HG03457 (cell line): Measurements from ENCODE around the gene DCC.

Experiments used
- ATAC-seq: cut with Tn5 transposase; IDR thresholded peaks from one replicate; pipeline ENCODE4 v1.9.1; 2021; ENCODE audit warnings: moderate number of reproducible peaks; ENCODE audit not compliant: unreplicated experiment

The DCC gene

DNA sequence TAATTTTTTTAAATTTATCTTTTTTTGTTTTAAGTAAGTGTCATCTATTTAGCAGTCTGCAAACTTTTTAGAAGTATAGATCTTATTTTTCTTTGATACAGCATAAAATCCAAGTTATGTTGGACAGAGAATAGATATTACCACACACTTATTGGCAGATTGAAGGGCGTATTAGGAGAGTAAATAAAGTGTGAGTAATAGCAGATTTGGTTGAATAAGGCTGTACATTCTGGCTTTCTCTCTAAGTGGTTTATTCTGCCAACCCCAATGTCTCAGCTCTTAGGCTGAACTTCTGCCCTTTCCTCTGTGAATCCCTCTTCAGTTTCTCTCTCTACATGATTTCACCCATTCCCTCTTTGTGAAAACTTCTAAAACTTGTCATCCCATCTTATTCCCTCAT, 651.2 kb downstream of the DCC start:
- no peak for ATAC-seq

DNA sequence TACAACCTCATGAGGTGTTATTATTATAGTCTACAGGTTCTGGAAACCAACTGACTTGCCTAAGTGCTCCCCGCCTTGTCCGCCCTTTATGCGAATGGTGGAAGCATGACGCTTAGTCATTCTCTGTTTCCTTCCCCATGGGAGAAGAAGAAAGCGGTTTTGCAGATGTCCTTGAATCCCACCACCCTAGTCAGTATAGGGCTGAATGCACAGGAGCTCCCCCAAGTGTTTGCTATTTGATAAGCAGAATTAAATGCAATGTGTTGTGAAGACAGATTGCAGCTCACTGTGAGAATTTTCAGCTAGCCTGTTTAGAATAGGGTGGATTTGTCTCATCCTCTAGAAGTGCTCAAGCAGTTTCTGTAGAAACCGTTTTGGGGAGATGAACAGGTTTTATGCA, 652.0 kb downstream of the DCC start:
- ATAC-seq, result no peak

DNA sequence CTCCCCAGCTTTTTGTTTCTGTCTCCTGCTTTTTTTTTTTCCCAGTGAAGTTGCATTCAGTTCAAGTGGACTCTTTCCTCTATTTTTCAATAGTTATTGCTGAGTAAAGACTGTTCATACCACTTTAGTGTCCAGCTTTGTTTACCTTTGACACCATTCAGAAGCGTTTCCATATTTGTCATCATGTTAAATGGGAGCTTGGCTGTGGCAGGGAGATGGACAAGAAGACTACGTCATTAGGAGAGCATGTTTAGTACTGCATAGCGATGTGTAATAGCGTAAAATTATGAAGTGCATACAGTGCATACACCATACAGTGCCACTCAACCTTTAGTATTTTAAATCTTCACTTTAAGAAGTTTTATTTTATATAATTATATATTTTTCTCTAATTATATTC, 655.9 kb downstream of the DCC start:
- ATAC-seq, result no peak

DNA sequence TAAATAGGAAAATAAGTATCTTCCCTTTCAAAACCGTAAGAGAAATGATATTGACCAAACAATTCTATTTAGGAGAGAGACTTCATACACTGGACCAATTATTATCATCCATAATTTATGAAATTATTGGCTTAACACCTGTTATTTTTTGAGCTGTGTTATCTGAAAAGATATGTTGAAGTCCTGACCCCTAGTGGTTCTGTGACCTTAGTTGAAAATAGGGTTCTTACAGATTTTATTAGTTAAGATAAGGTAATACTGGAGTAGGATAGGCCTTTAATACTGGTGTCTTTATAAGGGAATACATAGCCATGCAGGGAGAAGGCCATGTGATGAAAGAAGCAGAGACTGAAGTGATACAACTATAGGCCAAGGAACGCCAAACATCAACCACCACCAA, 659.6 kb downstream of the DCC start:
- no peak for ATAC-seq

DNA sequence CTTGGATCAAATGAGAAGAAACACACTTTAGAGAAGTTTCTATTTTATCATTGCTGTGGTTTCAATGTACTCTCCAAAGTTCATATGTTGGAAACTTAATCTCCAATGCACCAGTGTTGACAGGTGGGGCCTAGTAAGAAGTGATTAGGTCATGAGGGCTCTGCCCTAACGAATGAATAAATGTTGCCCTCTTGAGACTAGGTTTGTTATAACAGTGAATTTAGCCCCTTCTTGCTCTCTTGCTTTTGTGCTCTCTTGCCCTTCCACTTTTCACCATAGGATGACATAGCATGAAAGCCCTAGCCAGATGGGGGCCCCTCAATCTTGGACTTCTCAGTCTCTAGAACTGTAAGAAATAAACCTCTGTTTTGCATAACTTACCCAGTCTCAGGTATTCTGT, 664.8 kb downstream of the DCC start:
- ATAC-seq, result no peak

DNA sequence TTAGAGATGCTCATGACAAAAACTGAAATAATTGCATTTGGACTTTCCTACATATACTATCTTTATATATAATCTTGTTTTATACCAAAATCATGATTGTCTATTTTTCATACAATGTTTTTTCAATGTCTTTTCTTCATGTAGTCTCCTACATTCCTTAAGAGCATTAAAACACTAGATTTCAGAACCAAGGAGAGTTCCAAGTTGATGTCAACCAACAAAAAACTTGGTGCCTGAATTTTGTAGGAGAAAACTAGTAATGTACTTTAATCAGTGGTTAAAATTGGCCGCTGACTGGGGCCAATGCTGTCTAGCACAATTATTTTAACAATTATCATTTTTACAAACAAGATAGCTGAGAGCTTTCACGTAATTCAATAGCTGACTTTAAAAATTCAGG, 678.8 kb downstream of the DCC start:
- ATAC-seq, result no peak

DNA sequence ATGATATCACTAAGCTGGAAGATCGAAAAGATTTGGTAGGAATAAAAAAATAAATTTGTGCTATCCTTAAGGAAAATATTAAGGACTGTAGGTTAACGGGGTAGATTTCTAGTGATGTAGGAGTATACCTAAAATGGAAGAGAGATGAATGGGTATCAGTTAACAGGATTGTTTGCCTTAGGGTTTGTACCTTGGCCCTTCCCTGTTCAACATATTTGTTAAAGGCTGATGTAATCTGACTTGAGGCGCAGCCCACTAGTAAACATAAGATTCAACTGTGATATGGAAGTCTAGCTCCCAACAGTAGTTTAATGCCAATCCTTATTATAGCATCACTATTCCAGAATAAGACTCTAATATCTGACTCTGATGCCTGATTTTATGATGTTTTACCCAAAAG, 685.2 kb downstream of the DCC start:
- no peak for ATAC-seq

DNA sequence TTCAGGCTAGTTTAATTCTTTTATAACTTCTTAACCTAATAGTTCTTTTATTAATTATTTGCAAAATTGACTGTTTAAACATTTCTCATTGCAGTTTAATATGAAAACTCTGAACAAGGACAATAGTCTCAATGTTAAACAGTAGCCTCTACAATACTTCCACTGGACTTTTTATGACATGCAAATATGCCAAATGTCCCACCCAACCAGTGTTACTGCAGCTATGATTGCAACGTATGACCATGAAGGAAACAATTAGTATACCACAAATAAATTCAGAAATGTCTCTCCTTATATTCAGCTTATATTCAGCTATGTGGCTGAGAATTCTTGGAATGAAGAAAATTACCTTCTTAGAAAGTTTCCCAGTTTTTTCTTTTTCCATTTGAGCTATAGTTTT, 688.6 kb downstream of the DCC start:
- no peak for ATAC-seq

DNA sequence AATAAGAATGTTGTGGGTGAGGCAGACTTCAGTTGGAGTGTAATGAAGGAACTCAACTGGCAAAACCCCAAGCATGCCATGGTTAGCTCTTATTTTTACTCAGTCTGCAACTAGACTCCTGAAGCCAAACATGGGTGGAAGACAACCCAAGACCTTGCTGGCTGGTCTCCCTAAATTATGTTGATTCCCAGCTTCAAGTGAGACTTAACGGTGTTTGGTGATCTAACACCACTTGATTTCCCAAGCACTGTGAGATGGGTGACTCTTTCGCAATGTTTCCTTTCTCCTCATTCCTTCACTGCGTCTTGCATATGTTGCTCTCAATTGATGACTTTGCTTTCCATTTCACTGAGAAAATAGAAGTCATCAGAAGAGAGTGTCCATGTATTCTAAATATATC, 693.1 kb downstream of the DCC start:
- no peak for ATAC-seq

DNA sequence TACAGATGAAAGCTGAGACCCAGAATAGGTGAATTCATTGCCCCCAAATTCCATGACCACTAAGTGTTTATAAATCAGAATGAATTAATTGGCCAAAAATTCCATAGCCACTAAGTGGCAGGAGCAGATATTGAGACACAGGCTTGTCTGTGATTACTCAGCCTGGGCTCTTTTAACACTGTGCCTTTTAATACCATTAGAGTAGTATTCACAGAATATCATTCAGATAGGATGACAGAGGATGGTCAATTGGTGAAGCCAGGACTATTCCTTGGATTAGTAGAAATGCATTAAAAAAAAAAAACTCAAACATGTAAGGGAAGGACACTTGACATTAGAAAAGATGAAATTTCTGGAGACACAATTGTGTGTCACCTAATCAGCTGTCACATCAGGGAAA, 698.6 kb downstream of the DCC start:
- no peak for ATAC-seq

DNA sequence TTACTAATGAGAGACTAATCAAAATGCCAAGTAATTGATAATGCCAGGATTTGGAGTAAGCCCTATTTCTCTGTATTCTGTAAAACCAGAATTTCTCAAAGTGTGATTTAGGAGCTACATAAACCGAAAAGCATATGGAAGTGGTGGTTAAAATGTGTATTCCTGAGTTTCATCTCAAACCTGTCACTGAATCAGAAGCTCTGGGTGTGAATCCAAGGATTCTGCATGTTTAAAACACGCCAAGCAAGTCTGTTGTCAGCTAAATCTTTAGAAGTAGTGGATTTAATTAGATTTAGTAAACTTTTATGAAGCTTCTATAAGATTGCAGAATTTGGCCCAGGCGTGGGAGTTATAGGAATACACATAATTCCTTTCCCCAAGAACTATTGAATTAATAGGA, 700.3 kb downstream of the DCC start:
- no peak for ATAC-seq

DNA sequence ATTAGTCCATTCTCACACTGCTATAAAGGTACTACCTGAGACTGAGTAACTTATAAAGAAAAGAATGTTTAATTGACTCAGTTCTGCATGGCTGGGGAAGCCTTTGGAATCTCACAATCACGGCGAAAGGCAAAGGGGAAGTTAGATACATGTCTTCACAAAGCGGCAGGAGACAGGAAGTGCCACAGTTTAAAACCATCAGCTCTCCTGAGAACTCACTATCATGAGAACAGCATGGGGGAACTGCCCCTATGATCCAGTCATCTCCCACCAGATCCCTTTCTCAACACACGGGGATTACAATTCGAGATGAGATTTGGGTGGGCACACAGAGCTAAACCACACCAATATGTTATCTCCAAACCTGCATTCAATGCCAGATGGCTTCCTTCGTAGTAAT, 716.1 kb downstream of the DCC start:
- no peak for ATAC-seq

DNA sequence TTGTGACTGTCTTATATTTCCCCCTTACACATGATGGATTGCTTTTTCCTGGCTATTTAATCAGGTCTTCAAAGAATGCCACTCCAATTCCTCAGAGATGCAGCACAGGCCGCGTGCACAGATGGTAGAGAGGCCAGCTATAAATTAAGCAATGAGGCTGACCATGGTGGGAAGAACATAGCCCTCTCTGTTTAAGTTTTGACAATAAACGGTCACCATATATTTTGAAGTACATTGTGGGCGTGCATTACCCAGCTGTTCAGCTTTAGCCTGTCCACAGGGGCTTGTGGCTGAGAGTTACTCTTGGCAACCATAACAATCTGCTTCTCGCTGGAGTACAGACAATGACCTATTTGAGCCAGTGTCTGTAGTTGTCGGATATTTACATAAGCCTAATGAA, 730.8 kb downstream of the DCC start:
- ATAC-seq, result no peak

DNA sequence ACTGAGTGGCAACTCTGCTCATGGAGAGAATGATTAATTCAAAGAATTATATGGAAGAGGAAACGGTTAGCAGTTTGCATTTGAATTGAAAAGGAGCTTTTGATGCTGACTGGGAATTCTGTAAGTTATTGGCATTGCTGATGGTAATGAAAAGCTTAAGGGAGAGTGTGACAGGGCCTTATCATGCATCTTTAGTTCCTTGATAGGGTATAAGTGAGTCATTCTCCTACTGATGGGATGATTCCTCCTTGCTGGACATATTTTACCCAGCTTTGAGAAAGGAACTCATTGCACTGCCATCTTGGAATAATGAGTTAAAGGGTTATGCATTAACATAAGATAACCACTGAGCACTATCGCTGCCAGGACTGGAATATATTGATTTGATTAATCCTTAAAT, 740.7 kb downstream of the DCC start:
- no peak for ATAC-seq

DNA sequence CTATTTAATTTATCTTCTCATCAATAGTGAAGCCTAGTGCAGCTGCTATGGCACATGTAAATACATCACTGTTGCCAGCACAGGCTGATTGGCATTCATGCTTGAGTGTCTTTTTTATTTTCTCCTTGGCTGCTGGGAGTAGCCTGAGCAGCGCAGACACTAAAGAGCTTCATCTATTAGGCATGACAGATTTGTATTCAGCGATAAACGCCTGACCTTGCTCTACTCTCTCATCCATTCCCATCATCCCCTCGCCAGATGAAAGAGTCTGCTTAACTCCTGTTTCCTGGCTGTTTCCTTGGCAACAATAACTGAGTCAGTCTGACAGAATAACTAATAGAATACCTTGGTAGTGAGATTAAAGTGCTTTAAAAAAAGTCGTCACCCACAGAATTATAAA, 753.6 kb downstream of the DCC start:
- ATAC-seq, result no peak

DNA sequence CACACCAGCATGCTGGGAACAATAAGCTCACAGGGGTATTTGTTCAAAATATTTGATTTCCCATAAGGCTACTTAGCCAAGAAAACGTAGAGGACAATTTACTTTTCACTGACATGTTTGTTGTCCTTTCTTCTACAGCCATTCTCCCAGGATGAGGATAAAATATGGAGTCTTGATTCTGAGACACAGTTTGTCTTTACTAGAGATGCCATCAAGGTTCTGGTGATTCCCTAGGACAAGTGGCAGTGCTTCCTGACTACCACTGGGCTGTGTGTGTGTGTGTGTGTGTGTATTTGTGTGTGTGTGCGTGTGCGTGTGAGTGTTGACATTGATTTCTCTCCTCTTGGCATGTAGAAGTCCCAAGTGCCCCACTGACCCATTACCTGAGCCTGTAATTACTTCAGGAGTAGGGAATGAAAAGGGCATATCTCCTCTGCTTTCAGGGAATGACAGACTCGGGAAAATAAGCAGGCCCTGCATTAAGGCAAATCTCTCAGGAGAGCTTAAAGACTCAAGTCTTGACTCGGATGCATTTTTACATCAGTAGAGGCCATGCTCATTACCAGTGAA, 761.6 kb downstream of the DCC start:
- no peak for ATAC-seq

DNA sequence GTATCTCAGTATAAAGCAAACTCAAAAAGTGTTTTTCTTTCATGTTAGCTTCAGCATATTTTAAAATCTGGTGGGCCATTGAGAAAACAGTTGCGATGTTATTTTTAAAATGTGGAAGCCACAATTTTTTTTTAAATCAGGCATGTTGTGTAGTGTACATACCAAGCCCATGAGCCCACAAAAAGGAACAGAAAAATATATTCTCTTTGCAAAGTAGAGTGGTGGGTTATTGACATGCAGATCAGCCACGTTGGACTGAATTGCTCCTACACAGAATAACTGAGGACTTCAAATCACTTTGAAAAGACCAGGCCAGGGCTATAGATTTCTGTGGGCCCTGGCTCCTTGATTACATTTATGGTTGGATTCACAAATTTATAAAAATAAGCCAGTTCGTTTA, 774.4 kb downstream of the DCC start:
- no peak for ATAC-seq

DNA sequence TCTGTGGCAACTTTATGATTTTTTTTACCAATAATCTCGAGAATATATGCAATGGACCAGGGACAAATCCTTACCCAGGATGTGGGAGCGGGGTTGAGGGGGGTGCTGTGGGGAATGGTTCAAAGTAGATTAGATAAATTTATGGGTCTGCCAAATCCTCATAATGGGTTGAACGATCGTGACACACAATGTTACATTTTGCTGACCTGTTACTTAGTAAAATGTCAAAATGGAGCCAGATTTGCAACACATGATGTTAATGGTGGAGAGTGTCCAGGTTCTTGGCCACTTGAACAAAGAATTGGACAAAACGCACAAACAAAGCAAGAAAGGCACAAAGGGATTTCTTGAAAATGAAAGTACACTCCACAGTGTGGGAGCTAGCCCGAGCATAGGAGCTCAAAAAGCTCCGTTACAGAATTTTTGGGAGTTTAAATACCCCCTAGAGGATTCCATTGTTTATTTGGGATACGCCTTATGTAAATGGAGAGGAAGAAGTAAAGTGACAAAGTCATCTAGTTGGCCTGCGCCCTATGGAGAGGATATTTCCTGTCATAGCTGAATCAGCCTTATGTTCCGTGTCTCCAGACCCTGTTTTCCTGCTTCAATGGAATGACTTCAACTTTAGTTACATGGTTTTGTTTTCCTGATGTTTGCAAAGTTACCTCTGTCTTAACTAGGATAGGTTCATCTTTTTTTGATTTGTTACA, 776.0 kb downstream of the DCC start:
- no peak for ATAC-seq

DNA sequence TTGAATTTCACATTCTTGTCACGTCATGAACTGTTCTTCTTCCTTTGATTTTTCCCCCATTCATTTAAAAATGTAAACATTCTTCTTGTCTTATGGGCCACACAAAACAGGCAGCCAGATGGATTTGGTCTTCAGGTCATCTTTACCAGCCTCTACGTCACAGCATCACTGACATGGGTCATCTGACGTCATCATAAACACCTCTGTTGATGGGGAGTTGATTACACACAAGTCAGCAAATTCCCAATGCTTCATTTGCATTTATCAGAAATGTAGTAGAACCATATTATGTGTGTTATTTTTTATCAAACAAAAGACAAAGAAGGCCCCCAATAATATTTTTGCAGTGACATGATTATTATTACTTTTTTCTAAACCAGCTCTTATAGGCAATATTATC, 777.9 kb downstream of the DCC start:
- ATAC-seq, result no peak

DNA sequence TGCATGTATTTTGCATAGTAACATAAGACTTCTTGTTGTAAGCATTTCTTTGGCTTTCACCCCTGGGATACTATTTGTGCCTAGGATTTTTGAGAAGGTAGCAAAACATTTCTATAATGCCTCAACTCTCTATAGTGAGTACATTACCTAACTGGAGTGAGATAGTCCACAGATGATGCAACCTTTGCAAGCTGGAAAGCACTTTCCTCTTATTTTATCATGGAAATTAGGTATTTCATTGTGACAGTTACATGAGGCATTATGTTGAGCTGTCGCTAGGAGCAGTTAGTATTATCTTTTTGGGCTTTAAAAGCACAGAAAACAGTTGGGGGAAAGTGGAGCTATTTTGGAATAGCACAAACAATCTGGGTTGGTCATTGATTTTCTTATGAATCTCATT, 786.2 kb downstream of the DCC start:
- ATAC-seq, result no peak

DNA sequence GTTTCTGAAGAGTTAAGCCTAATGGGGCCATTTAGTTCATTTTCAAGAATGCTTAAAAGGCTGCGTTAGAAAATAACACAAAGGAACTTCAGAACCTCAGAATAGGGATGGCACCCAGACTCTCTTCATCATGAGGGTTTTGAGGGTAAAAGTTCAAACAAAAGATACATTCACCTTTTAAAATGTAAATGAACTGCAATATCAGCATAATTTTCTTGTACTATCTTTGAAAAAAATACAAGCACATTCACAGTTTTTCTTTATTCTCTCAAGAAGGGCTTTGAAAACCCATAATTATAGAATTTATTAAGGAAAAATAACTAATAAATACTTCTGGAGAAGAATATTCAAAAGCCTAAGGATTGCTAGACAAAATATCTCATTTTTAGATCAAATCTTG, 791.0 kb downstream of the DCC start:
- no peak for ATAC-seq

DNA sequence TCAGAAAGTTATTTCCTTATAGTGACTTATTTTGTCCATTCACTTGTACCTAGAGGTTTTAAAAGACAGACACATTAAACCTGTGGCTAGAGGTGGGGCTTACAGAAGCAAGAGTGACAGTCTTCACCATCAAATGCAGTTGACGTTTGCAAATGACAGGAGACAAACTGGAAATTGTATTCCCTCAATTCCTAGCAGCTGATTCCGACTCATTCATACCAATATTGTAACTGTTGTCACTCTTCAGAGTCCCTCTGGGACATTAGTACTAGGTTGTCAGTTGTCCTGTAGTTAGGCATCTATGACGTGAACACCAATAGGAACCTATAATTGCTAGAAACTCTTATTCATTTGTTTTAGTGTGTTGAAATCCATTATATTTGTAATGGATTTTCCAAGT, 794.7 kb downstream of the DCC start:
- ATAC-seq, result no peak

DNA sequence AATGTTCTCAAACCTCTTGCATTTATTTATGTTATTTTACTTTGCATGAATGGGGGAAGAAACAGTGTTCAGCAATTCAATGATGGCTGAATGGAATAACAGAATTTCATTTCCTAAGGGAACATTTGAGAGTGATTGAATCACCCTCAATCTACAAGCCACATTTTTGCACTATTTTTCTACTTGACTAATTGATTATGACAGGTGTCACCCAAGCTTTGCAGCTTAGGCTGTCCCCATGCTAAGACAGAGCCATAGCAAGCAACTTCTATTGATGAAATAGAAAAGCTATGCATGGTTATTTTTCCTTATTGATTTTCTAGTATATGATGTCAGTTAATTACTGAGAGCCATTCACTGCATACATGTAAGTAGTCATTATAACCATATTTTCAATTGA, 795.7 kb downstream of the DCC start:
- ATAC-seq, result no peak
